ENCODE data around the gene HAUS6. TPM values are rescaled to one million over a fixed set of nuclear protein-coding genes. Genes with fewer than 3 reads are reported as not detected.

The HAUS6 gene
- total and polyA plus RNA-seq, 8 donors, result 1.7 to 5.1 (median 2.7) TPM

GRCh38 chr9:19033015-19033414 lies 69.7 kb downstream of the HAUS6 start, which contains the start of gene SAXO1:
Gene SAXO1 (minus strand): TSS chr9:19033209. CDS start chr9:19032908, 301 bp downstream.
- H3K27me3 ChIP-seq, result no peaks in the 10 kb centered on the region
- FAIRE-seq (no peak), ATAC-seq (no peak), DNase-seq (peak in 1 of 6 donors; percentile 55)
- no peaks in the 10 kb centered on the region for H3K4me1 ChIP-seq
- H3K36me3 ChIP-seq, result no peaks in the 10 kb centered on the region
- no peaks in the 10 kb centered on the region for H3K9me3 ChIP-seq
- no peak within 1 kb of the TSS for H3K27ac ChIP-seq
- H3K4me3 ChIP-seq, result no peak within 1 kb of the TSS
- no peak for TF ChIP-seq CTCF (IDR thresholded peaks at IDR 0.05)
- intact Hi-C loops (cut with DNase I), result no loop called here
- WGBS, 2 donors, result 61 to 71% methylated on average over 20 of the region's 20 CpGs

DNA sequence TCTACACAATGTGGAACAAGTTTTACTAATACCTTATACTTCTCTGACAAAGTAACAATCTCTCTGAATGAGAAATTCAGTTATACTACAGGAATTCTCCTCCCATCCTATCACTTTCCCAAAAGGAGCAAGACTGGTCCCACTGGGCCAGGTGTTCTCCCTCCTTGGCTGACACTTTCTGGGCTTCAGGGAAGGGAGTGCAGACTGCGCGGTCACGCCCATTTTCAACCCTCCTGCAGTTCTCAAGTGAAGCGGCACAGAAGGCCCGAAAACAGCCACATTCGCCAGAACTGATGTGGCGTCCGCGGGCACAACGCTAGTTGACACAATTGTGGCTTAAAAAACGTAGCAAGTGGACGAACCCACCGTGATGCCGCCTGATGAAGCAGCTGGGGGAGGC lies 70.3 kb downstream of the HAUS6 start:
- no peaks in the 10 kb centered on the region for H3K36me3 ChIP-seq
- no peaks in the 10 kb centered on the region for H3K4me1 ChIP-seq
- ATAC-seq, result no peak
- H3K4me3 ChIP-seq, result no peak overlapping the region
- no peak for TF ChIP-seq CTCF (IDR thresholded peaks at IDR 0.05)
- no peak for FAIRE-seq
- intact Hi-C loops (cut with DNase I), result no loop called here
- DNase-seq, result no peak
- 58 to 67% methylated on average over 14 of the region's 14 CpGs for WGBS, 2 donors
- no peaks in the 10 kb centered on the region for H3K27me3 ChIP-seq
- H3K9me3 ChIP-seq, result no peaks in the 10 kb centered on the region
- H3K27ac ChIP-seq, result no peak overlapping the region

GRCh38 chr9:19030899-19031298 lies 71.8 kb downstream of the HAUS6 start:
- 69 to 72% methylated on average over 1 of the region's 1 CpG for WGBS, 2 donors
- Histone ChIP-seq H3K4me1 (no peaks in the 10 kb centered on the region), H3K9me3 (no peaks in the 10 kb centered on the region), H3K27me3 (no peaks in the 10 kb centered on the region), H3K36me3 (no peaks in the 10 kb centered on the region), H3K27ac (no peak overlapping the region), H3K4me3 (no peak overlapping the region)
- ATAC-seq, result no peak
- no peak for FAIRE-seq
- no peak for DNase-seq
- intact Hi-C loops (cut with DNase I), result no loop called here
- no peak for TF ChIP-seq CTCF (IDR thresholded peaks at IDR 0.05)

DNA sequence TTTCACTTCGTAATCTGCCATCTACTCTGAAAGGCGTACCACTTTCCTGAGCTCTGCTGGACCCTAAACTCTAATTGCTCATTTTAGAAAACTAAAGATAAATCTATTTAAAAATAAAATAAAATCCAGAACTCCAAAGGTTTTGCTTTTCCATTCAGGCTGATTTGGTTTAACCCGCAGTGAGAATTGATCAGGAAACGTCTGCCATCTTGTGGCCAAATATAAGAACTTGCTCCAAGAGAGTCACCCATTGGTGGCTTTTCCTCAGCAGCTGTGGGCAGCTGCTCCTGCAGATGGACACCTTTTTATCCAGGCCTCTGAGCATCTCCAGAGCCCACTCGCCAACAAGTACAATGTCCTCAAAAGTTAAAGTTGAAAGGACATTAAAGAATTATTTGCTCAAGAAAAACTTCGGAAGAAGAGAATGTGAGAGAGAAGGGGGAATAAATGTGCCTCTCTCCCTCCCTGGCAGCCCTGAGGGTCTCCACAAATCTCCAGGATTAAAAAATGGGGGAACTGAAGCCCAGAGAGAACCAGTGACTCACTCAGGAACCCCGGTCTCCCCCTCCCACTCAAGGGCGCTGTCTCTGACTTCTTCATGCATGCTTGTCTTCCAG lies 73.8 kb downstream of the HAUS6 start:
- intact Hi-C loops (cut with DNase I), result loop anchor here in 2 of 3 donors (10.0 kb wide), 1 partner anchor 774 kb away; no protein-coding TSS in a partner anchor

More for the DNA sequence above, 73.8 kb downstream of the HAUS6 start:
- Histone ChIP-seq H3K9me3 (no peaks in the 10 kb centered on the region), H3K36me3 (no peaks in the 10 kb centered on the region), H3K4me1 (no peaks in the 10 kb centered on the region), H3K4me3 (no peak overlapping the region), H3K27ac (no peak overlapping the region), H3K27me3 (no peaks in the 10 kb centered on the region)
- peak; percentile 67 to 92 (median 91) for ATAC-seq
- TF ChIP-seq CTCF (IDR thresholded peaks at IDR 0.05), result peak; percentile 62 to 77 (median 69)
- 13 to 19% methylated on average over 8 of the region's 8 CpGs for WGBS, 2 donors
- FAIRE-seq, result peak; percentile 39
- DNase-seq, result peak in 3 of 6 donors; percentile 27 to 52 (median 30)

Measured in pancreas (tissue), 10 donors.